ENCODE measurements around the gene SH3PXD2B.

- no peak for TF ChIP-seq POLR2A (IDR thresholded peaks at IDR 0.05; ENCODE audit: low read depth, low read length)
- TF ChIP-seq TAF1 (IDR thresholded peaks at IDR 0.05; ENCODE audit: low read depth, low read length) = no peak
- TF ChIP-seq POLR2AphosphoS5 (IDR thresholded peaks at IDR 0.05; ENCODE audit: low read depth, low read length) = no peak
- no peak for TF ChIP-seq PAX5 (IDR thresholded peaks at IDR 0.05; ENCODE audit: insufficient read depth, low read length, severe bottlenecking)
- TF ChIP-seq SPI1 (IDR thresholded peaks at IDR 0.05; ENCODE audit: low read depth, low read length) = no peak
- no peak for TF ChIP-seq POU2F2 (IDR thresholded peaks at IDR 0.05; ENCODE audit: low read depth, low read length)
Observed at GRCh38 chr5:172411484-172412072, 42.7 kb downstream of the SH3PXD2B start.

Data from GM12891 (cell line).